NCI-H1092 (cell line): Measurements from ENCODE around the gene CARD14.
"Not testable (repeated sequence)": the region's sequence is repeated elsewhere in the genome, so short reads cannot be mapped to it uniquely, and the experiment has no call there.

Experiments
- DNase-seq: peaks from one replicate; lab custom pipeline; 2025; lab: John Stamatoyannopoulos, UW

CARD14 gene

GRCh38 chr17:80253631-80254395 is 84.0 kb downstream of the CARD14 start:
- no peak for DNase-seq

- DNase-seq: no peak
Observed at GRCh38 chr17:80254396-80255251, 84.8 kb downstream of the CARD14 start.

- DNase-seq: no peak
Observed at GRCh38 chr17:80256034-80256350, 86.2 kb downstream of the CARD14 start.

GRCh38 chr17:80257716-80258213 is 87.9 kb downstream of the CARD14 start:
- DNase-seq: no peak

GRCh38 chr17:80258296-80258695 is 88.5 kb downstream of the CARD14 start:
- not testable (repeated sequence) for DNase-seq
